GM12878 (cell line): ENCODE results near the gene FDPS. TPM values are rescaled to one million over a fixed set of nuclear protein-coding genes. Genes with fewer than 3 reads are reported as not detected.

Experiments
- ATAC-seq: fragments of 200-7000 bp; cut with Tn5 transposase; 3 replicates; pipeline ENCODE4 v1.9.1; 2020; ENCODE audit warnings: mild to moderate bottlenecking, moderate library complexity
- BruUV-seq: library from RNA; stranded (reverse); fragments of 400-500 nt; replicated peaks from 2 replicates; lab custom pipeline; 2021; lab: Mats Ljungman, UMichigan
- CTCF ChIA-PET: fragments of 300-600 bp; sonication (Branson Sonifier 250); formaldehyde crosslinking; extraction: SDS; loops from one replicate; lab custom pipeline; 2021; ENCODE audit warnings: inconsistent platforms; lab: Yijun Ruan, JAX
- POLR2A ChIA-PET: fragments of 350-600 bp; formaldehyde crosslinking; extraction: SDS; loops from one replicate; lab custom pipeline; 2021; ENCODE audit warnings: inconsistent platforms; lab: Charles Lee
- RAD21 ChIA-PET: fragments of 300-600 bp; sonication (Branson Sonifier 250); formaldehyde crosslinking; loops from one replicate; lab custom pipeline; 2023; ENCODE audit warnings: antibody characterized with exemption; ENCODE audit not compliant: unreplicated experiment; lab: Charles Lee
- SMC1A ChIA-PET: fragments of 300-600 bp; sonication (Branson Sonifier 250); formaldehyde crosslinking; loops from one replicate; lab custom pipeline; 2023; ENCODE audit not compliant: unreplicated experiment, uncharacterized antibody; lab: Charles Lee
- DNase-seq: peaks from one replicate; pipeline ENCODE4 v3.0.0-alpha.2; 2011; ENCODE audit warnings: low read depth, low spot score
- FAIRE-seq: peaks from 3 replicates; lab custom pipeline; 2011; peaks lifted over from hg19 to GRCh38; lab: Jason Lieb, UNC
- H2AFZ ChIP-seq: 2 replicates; pipeline ENCODE4 v1.6.0; 2011; ENCODE audit warnings: low read depth, low read length, control low read depth; ENCODE audit not compliant: control insufficient read depth
- H3K27ac ChIP-seq: 2 replicates; pipeline ENCODE4 v1.5.1; 2011; ENCODE audit warnings: control low read depth; ENCODE audit not compliant: control insufficient read depth, insufficient read depth
- H3K27me3 ChIP-seq, 2 experiments: replicated peaks in 1 of 2; 2 replicates each; pipeline versions ENCODE4 v1.6.0 to v1.6.1; 2011; ENCODE audit warnings: low read length in 1 of 2; ENCODE audit not compliant: control insufficient read depth in 2 of 2, insufficient read depth in 2 of 2
- H3K36me3 ChIP-seq, 2 experiments: 2 replicates each; pipeline ENCODE4 v1.5.1; 2011; ENCODE audit warnings: low read length in 1 of 2; ENCODE audit not compliant: control insufficient read depth in 2 of 2, insufficient read depth in 2 of 2
- H3K4me1 ChIP-seq: 2 replicates; pipeline ENCODE4 v1.6.1; 2011; ENCODE audit warnings: mild to moderate bottlenecking, low read length, moderate library complexity, mixed read lengths; ENCODE audit not compliant: control insufficient read depth, insufficient read depth
- H3K4me2 ChIP-seq: 2 replicates; pipeline ENCODE4 v1.6.0; 2011; ENCODE audit warnings: control low read depth; ENCODE audit not compliant: control insufficient read depth, insufficient read depth
- H3K4me3 ChIP-seq: fragments of 200-600 bp; sonication (generic); 2 replicates; pipeline ENCODE4 v1.5.1; 2016
- H3K79me2 ChIP-seq: 2 replicates; pipeline ENCODE4 v1.6.0; 2011; ENCODE audit warnings: low read length; ENCODE audit not compliant: control insufficient read depth, insufficient read depth
- H3K9ac ChIP-seq: 2 replicates; pipeline ENCODE4 v1.8.0; 2011; ENCODE audit warnings: low read length, control low read depth, mixed read lengths; ENCODE audit not compliant: control insufficient read depth, insufficient read depth
- H3K9me3 ChIP-seq: replicated peaks from 3 replicates; pipeline ENCODE4 v1.5.1; 2011; ENCODE audit warnings: mild to moderate bottlenecking, low read length; ENCODE audit not compliant: control insufficient read depth, insufficient read depth
- H4K20me1 ChIP-seq: 2 replicates; pipeline ENCODE4 v1.6.0; 2011; ENCODE audit not compliant: control insufficient read depth, insufficient read depth
- CREB1 ChIP-seq: IDR thresholded peaks from 2 replicates; pipeline ENCODE4 v1.6.1; 2012; ENCODE audit warnings: low read depth, mild to moderate bottlenecking, inconsistent platforms
- NFYA ChIP-seq: IDR thresholded peaks from 2 replicates; pipeline ENCODE4 v1.6.1; 2011; ENCODE audit warnings: low read depth, mild to moderate bottlenecking, low read length, improper control_type of control experiment, borderline replicate concordance
- NFYB ChIP-seq: IDR thresholded peaks from 2 replicates; pipeline ENCODE4 v1.6.1; 2011; ENCODE audit warnings: low read depth, mild to moderate bottlenecking, low read length, improper control_type of control experiment, moderate library complexity; ENCODE audit not compliant: insufficient read depth
- NRF1 ChIP-seq: conservative IDR thresholded peaks from 2 replicates; pipeline ENCODE4 v1.6.1; 2011; ENCODE audit warnings: mild to moderate bottlenecking, low read depth, low read length, improper control_type of control experiment
- POU2F2 ChIP-seq: IDR thresholded peaks from 3 replicates; pipeline ENCODE4 v1.6.1; 2011; ENCODE audit warnings: low read depth, mild to moderate bottlenecking, low read length, borderline replicate concordance
- RB1 ChIP-seq: fragments of 450-650 bp; formaldehyde crosslinking; IDR thresholded peaks from 2 replicates; pipeline ENCODE4 v1.6.1; 2017; ENCODE audit warnings: mild to moderate bottlenecking, borderline replicate concordance
- SIN3A ChIP-seq: IDR thresholded peaks from 2 replicates; pipeline ENCODE4 v1.6.1; 2012; ENCODE audit warnings: low read depth, low read length, improper control_type of control experiment
- SMAD1 ChIP-seq: fragments of 450-650 bp; IDR thresholded peaks from 2 replicates; pipeline ENCODE4 v1.6.1; 2018; ENCODE audit warnings: mild to moderate bottlenecking, low read depth; ENCODE audit not compliant: partially characterized antibody
- SMC3 ChIP-seq: IDR thresholded peaks from 2 replicates; pipeline ENCODE4 v1.6.1; 2011; ENCODE audit warnings: low read length, improper control_type of control experiment, borderline replicate concordance
- ZNF384 ChIP-seq: IDR thresholded peaks from 2 replicates; pipeline ENCODE4 v1.6.1; 2012; ENCODE audit warnings: low read depth, mild to moderate bottlenecking, low read length, improper control_type of control experiment, borderline replicate concordance
- ZNF622 ChIP-seq: fragments of 450-650 bp; IDR thresholded peaks from 2 replicates; pipeline ENCODE4 v1.6.1; 2017; ENCODE audit warnings: mild to moderate bottlenecking, inconsistent platforms
- WGBS: methylation state at CpG from one replicate; pipeline ENCODE4 v1.1.6; 2016; ENCODE audit warnings: low lambda C conversion rate; ENCODE audit not compliant: insufficient replicate concordance, insufficient coverage; ENCODE audit errors: missing lambda C conversion rate; 5-methylcytosine and 5-hydroxymethylcytosine counted together
- in situ Hi-C: fragments of 300-500 bp; cut with MboI; formaldehyde crosslinking; loops from 9 replicates; pipeline ENCODE4 v1.14.3; 2018; ENCODE audit warnings: mixed read lengths
- intact Hi-C: fragments of 100-400 bp; cut with micrococcal nuclease; formaldehyde crosslinking; loops from one replicate; pipeline ENCODE4 v1.14.2; 2022; ENCODE audit not compliant: unreplicated experiment
- polyA plus RNA-seq, 11 experiments: library from polyadenylated mRNA; depleted of rRNA in 4 of 11; unstranded in 6 of 11; stranded (reverse) in 5 of 11; fragments of >200 nt; fragmentation: Nextera tagmentation in 4 of 11; fragmentation: Illumina TruSeq in 1 of 11; extraction: Ambion mirVana in 4 of 11; extraction: Trizol in 1 of 11; gene quantifications; 1 replicate in 1 of 11; 2 replicates in 10 of 11; pipeline versions ENCODE4 v1.2.1 to v1.2.3, GENCODE V29; 2011 to 2016; ENCODE audit warnings: inconsistent platforms in 2 of 11, missing spikeins in 2 of 11, low read depth in 1 of 11
- total RNA-seq, 4 experiments: library from RNA; depleted of rRNA in 3 of 4; stranded (reverse); fragments of >200 nt in 3 of 4; fragmentation: Illumina TruSeq in 1 of 4; extraction: Trizol in 1 of 4; gene quantifications; 2 replicates each; pipeline versions ENCODE4 v1.2.1 to v1.2.3, GENCODE V29; 2013 to 2021
- TF ChIP-seq, protein P1 (sequence below): IDR thresholded peaks from 2 replicates; pipeline ENCODE4 v1.6.1; 2012; ENCODE audit warnings: low read depth, low read length, improper control_type of control experiment
- TF ChIP-seq, protein P2 (sequence below): fragments of 450-650 bp; IDR thresholded peaks from 2 replicates; pipeline ENCODE4 v1.6.1; 2018; ENCODE audit warnings: borderline replicate concordance, mild to moderate bottlenecking; ENCODE audit not compliant: partially characterized antibody
- TF ChIP-seq, protein P3 (sequence below): fragments of 450-650 bp; formaldehyde crosslinking; IDR thresholded peaks from 2 replicates; pipeline ENCODE4 v1.5.0; 2022; ENCODE audit warnings: mild to moderate bottlenecking, missing genetic modification characterization

FDPS gene
- total and polyA plus RNA-seq, 10 of the 15 experiments (the other 5 are each of a cell fraction or from before 2014, with no cell fraction given), result 405 to 1,156 (median 487) TPM

DNA sequence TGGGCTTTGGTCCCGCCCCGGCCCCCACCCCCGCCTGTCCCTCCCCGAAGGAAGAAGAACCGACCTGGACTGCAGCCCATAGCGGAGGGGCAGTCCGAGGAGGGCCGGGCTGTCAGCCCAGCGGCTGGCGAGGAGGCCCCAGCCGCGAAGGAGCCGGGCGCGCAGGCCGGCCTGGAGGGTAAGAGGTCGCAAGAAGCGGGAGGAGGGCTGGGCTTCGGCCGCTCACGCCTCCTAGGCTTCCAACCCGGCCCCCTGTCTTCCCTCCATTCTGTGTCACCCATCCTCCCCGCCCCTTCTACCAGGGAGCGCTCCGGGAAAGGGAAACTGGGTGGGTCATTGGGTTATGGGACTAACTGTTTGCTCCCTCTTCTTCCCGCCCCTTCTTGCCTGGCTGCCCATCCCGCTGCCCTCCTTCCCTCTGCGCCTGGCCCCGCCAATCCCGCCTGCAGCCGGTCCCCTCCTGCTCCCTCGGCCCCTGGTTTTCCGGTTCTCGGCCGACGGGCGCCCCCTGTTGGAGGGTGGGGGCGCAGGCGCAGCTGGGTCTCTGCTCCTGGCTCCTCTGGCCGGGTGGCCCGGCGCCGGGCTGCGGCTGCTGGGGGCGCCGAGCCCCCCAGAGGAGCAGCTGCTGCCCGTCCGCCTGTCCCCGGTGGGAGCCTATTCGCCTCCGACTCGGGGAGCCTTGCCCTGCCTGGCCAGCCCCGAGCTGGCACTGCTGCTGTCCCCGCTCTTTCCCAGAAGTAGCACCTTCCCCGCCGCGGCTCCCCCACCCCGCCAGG is 14.5 kb downstream of the FDPS start (continued):
- no peak for TF ChIP-seq POU2F2
- TF ChIP-seq, protein P1, sequence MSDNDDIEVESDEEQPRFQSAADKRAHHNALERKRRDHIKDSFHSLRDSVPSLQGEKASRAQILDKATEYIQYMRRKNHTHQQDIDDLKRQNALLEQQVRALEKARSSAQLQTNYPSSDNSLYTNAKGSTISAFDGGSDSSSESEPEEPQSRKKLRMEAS, result 0 out of 2 replicates have a peak, but pooled peaks have one; percentile 44
- peak; percentile 83; the same call in 1 of the 2 replicates for TF ChIP-seq RB1
- no peak for TF ChIP-seq NFYA
- TF ChIP-seq SMC3, result peak; percentile 59
- TF ChIP-seq, protein P2, sequence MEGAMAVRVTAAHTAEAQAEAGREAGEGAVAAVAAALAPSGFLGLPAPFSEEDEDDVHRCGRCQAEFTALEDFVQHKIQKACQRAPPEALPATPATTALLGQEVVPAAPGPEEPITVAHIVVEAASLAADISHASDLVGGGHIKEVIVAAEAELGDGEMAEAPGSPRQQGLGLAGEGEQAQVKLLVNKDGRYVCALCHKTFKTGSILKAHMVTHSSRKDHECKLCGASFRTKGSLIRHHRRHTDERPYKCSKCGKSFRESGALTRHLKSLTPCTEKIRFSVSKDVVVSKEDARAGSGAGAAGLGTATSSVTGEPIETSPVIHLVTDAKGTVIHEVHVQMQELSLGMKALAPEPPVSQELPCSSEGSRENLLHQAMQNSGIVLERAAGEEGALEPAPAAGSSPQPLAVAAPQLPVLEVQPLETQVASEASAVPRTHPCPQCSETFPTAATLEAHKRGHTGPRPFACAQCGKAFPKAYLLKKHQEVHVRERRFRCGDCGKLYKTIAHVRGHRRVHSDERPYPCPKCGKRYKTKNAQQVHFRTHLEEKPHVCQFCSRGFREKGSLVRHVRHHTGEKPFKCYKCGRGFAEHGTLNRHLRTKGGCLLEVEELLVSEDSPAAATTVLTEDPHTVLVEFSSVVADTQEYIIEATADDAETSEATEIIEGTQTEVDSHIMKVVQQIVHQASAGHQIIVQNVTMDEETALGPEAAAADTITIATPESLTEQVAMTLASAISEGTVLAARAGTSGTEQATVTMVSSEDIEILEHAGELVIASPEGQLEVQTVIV, result no peak
- TF ChIP-seq ZNF622, result no peak
- TF ChIP-seq, all 136 proteins: peak for 33

DNA sequence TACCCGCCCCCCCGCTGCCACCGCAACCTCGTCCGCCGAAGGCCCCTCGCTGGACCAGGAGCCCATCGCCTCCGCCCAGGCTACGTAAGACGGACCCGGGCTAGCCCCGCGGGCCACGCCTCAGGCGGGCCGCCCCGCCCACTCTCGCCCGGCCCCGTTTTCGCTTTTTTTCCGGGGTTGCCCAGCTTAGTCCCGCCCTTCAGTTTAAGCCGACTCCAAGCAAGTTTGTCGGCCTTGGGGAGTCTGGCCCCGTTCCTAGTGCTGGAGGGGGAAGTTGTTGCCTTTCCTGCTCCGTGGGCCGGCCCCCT is 15.0 kb downstream of the FDPS start:
- peak overlapping the region; percentile 70 for H2AFZ ChIP-seq
- CTCF ChIA-PET, result interaction anchor here (0.7 to 9.6 kb wide), 27 partner anchors 12 to 470 kb away, joined by 3 to 225 read pairs (median 4); partner anchors contain the start of genes CLK2, ENTREP3, FDPS and KRTCAP2
- H3K9ac ChIP-seq, result peak overlapping the region; percentile 81
- in situ Hi-C loops (no loop called here), intact Hi-C loops (loop anchor here (1.0 to 5.0 kb wide), 4 partner anchors 46 to 269 kb away; partner anchors contain the start of genes HCN3 and THBS3)
- no TSS peak for BruUV-seq
- peaks cover 6 to 8% of the 10 kb centered on the region in 2 experiments for H3K36me3 ChIP-seq
- no peaks in the 10 kb centered on the region for H4K20me1 ChIP-seq
- H3K9me3 ChIP-seq, result no peaks in the 10 kb centered on the region
- DNase-seq, result no peak
- H3K27ac ChIP-seq, result peak overlapping the region; percentile 66
- RAD21 ChIA-PET, result interaction anchor here (0.6 to 5.4 kb wide), 24 partner anchors 11 to 324 kb away, joined by 3 to 81 read pairs (median 4); partner anchors contain the start of genes CLK2, FDPS, HCN3 and KRTCAP2
- ATAC-seq, result peak; percentile 75
- POLR2A ChIA-PET, result interaction anchor here (0.9 to 4.3 kb wide), 13 partner anchors 15 to 129 kb away, joined by 3 to 28 read pairs (median 6); partner anchors contain the start of genes CLK2, FDPS, HCN3 and MTX1
- peak overlapping the region; percentile 88 for H3K4me3 ChIP-seq
- H3K79me2 ChIP-seq, result no peaks in the 10 kb centered on the region; the same call in 1 of the 2 replicates
- SMC1A ChIA-PET, result interaction anchor here (0.6 to 6.8 kb wide), 11 partner anchors 16 to 181 kb away, joined by 3 to 57 read pairs (median 6); partner anchors contain the start of genes CLK2, FDPS and HCN3
- H3K27me3 ChIP-seq, result no peaks in the 10 kb centered on the region
- peak; percentile 35 for FAIRE-seq
- H3K4me1 ChIP-seq, result peaks cover 7% of the 10 kb centered on the region
- WGBS, result under 1% methylated on average over 22 of the region's 29 CpGs
- H3K4me2 ChIP-seq, result peak overlapping the region; percentile 60
- TF ChIP-seq SIN3A (peak; percentile 11; the same call in 1 of the 2 replicates), SMAD1 (peak; percentile 43), ZNF384 (0 out of 2 replicates have a peak, but pooled peaks have one; percentile 46), NFYB (no peak), CREB1 (0 out of 2 replicates have a peak, but pooled peaks have one; percentile 35), NRF1 (no peak)
- TF ChIP-seq, protein P3, sequence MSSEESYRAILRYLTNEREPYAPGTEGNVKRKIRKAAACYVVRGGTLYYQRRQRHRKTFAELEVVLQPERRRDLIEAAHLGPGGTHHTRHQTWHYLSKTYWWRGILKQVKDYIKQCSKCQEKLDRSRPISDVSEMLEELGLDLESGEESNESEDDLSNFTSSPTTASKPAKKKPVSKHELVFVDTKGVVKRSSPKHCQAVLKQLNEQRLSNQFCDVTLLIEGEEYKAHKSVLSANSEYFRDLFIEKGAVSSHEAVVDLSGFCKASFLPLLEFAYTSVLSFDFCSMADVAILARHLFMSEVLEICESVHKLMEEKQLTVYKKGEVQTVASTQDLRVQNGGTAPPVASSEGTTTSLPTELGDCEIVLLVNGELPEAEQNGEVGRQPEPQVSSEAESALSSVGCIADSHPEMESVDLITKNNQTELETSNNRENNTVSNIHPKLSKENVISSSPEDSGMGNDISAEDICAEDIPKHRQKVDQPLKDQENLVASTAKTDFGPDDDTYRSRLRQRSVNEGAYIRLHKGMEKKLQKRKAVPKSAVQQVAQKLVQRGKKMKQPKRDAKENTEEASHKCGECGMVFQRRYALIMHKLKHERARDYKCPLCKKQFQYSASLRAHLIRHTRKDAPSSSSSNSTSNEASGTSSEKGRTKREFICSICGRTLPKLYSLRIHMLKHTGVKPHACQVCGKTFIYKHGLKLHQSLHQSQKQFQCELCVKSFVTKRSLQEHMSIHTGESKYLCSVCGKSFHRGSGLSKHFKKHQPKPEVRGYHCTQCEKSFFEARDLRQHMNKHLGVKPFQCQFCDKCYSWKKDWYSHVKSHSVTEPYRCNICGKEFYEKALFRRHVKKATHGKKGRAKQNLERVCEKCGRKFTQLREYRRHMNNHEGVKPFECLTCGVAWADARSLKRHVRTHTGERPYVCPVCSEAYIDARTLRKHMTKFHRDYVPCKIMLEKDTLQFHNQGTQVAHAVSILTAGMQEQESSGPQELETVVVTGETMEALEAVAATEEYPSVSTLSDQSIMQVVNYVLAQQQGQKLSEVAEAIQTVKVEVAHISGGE (CRISPR knock-in tag), result no peak
